ENCODE measurements around the gene VTCN1. TPM values are rescaled to one million over a fixed set of nuclear protein-coding genes. Genes with fewer than 3 reads are reported as not detected.
"Not testable (repeated sequence)": the region's sequence is repeated elsewhere in the genome, so short reads cannot be mapped to it uniquely, and the experiment has no call there.

The VTCN1 gene
- polyA plus RNA-seq, 2 donors = 0.06 TPM; not detected in 1

DNA sequence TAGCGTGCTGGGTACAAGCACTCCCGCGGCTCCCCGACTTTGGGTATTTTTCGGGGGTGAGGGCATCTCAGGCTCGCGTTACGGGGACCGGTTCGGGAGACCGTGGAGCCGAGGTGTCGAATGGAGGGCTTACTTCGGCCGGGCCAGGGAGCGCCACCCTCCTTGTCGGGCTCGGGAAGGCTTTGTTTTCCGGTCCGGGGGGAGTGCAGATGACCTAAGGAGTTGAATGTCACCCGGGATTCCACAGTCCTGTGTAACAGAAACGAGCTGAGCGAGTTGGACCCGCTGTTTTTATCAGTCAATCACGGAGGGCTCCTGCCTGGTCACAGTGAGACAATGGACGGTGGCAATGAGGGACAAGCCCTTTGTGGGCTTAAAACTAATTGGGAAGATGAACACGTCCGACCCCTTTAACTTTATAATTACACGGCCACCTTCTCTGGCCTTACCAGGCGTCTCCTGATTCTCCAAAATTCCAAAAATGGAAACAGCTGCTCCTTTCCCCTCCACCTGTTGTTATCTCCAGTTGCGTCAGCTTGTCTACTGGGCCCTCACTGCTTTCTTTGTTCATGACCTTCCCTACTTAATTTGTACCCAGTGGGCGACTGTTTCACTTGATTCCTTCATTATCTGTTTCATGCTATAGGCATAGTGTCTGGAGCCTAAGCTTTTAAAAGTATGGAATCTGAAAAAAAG, 88.2 kb downstream of the VTCN1 start:
- H3K27ac ChIP-seq (ENCODE audit: low read depth in 2 of 2, low read length in 1 of 2) = peak overlapping the region; percentile 79 to 88
- H3K27me3 ChIP-seq (ENCODE audit: control insufficient read depth in 1 of 2, insufficient read depth in 2 of 2, low read length in 2 of 2) = no peaks in the 10 kb centered on the region
- no peaks in the 10 kb centered on the region for H3K36me3 ChIP-seq (ENCODE audit: control insufficient read depth in 2 of 2, insufficient read depth in 2 of 2, low read length in 1 of 2)
- peaks cover 0 to 9% of the 10 kb centered on the region in 2 donors for H3K4me1 ChIP-seq (ENCODE audit: control insufficient read depth in 2 of 2, insufficient read depth in 2 of 2, low read length in 1 of 2)
- no peaks in the 10 kb centered on the region for H3K9me3 ChIP-seq (ENCODE audit: control insufficient read depth in 2 of 2, insufficient read depth in 1 of 2, low read depth in 1 of 2, low read length in 1 of 2)
- WGBS, 2 donors = 30 to 31% methylated on average over 32 of the region's 32 CpGs
- peak overlapping the region; percentile 55 to 76 for H3K4me3 ChIP-seq (ENCODE audit: low read depth in 1 of 2, low read length in 2 of 2)

DNA sequence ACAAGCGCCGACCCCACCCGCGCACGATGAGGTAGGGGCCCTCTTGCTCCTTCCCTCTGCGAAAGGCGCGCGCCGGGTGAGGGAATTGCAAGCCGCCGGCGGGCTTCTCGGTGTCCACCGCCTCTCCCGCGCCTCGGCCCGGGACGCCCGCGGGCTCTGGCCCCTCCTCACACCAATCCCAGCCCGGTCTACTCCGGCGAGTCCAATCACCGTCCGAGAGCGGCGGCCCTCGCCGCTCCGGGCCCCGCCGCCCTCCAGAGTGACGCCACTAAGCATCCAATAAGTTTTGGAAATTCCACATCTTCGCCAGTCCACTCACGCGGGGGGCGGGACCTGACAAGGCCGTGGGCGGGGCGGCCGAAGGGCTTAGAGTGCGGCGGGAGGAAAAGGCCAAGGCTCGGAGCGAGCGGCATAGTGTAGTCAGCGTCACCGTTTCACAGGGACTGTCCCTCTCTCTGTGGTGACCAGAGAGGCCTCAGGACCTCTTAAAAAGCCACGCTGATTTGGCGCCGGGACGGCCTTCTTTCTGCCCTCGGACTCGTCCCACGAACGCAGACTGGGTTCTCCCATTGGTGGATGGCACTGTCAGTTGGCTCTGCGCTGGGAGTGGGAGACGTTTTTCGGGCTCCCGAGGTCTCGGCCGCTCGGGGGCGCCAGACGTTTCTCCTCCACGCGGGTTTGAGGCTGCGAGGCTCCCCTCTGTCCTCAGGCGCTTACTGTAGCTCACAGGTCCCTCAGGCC, 89.0 kb downstream of the VTCN1 start, which contains the start of gene TRIM45:
TRIM45 (minus strand) TSS at position 161 of the 741 bp plus-strand sequence. CDS start 548 bp downstream, outside the sequence.
- Histone ChIP-seq H3K36me3 (ENCODE audit: control insufficient read depth in 2 of 2, insufficient read depth in 2 of 2, low read length in 1 of 2) (no peaks in the 10 kb centered on the region), H3K27ac (ENCODE audit: low read depth in 2 of 2, low read length in 1 of 2) (peak within 1 kb of the TSS; percentile 79 to 88), H3K9me3 (ENCODE audit: control insufficient read depth in 2 of 2, insufficient read depth in 1 of 2, low read depth in 1 of 2, low read length in 1 of 2) (no peaks in the 10 kb centered on the region), H3K4me3 (ENCODE audit: low read depth in 1 of 2, low read length in 2 of 2) (peak within 1 kb of the TSS; percentile 55 to 76), H3K4me1 (ENCODE audit: control insufficient read depth in 2 of 2, insufficient read depth in 2 of 2, low read length in 1 of 2) (peaks cover 0 to 9% of the 10 kb centered on the region in 2 donors), H3K27me3 (ENCODE audit: control insufficient read depth in 1 of 2, insufficient read depth in 2 of 2, low read length in 2 of 2) (no peaks in the 10 kb centered on the region)
- WGBS, 2 donors = 0 to 1% methylated on average over 60 to 71 of the region's 71 CpGs

DNA sequence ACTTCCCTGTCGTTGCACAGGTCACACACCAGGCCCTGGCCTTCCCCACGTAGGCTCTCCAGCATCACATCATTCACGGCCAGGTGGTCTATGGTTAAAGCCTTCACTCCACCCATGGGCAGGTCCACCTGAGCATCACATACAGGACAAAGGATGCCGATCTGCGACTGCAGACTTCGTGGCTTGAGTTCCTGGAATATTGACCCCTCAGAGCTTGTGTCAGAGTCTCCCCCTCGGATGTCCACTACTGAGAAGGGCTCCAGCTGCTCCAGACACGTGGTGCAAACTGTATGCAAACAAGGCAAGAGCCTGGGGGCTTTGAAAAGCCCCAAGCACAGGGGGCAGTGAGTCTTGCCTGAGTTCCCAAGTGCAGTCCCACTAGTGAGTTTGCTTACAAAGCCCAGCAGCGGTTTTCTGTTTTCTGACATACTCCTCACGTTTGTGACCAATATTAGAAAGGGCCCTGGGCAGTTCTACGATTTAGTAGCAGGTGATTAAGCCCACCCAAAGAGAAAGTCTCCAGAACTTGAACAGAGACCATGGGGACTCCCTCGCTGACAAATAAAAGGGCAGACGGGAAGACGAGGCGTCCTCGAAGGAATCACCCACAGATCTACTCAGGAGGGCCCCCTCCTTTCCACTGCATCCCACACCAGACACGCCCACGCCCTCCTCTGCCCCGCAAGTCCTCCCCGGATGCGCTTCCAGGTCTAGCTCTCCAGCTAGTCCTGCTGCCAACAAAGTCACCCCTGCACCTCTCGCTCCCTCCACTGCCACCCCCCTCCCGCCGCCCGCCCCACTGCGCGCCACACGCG, 89.7 kb downstream of the VTCN1 start:
- Histone ChIP-seq H3K27ac (ENCODE audit: low read depth in 2 of 2, low read length in 1 of 2) (peak overlapping the region; percentile 34 to 74), H3K9me3 (ENCODE audit: control insufficient read depth in 2 of 2, insufficient read depth in 1 of 2, low read depth in 1 of 2, low read length in 1 of 2) (no peaks in the 10 kb centered on the region), H3K4me1 (ENCODE audit: control insufficient read depth in 2 of 2, insufficient read depth in 2 of 2, low read length in 1 of 2) (peaks cover 0 to 9% of the 10 kb centered on the region in 2 donors), H3K27me3 (ENCODE audit: control insufficient read depth in 1 of 2, insufficient read depth in 2 of 2, low read length in 2 of 2) (no peaks in the 10 kb centered on the region), H3K4me3 (ENCODE audit: low read depth in 1 of 2, low read length in 2 of 2) (peak overlapping the region; percentile 55 to 76), H3K36me3 (ENCODE audit: control insufficient read depth in 2 of 2, insufficient read depth in 2 of 2, low read length in 1 of 2) (no peaks in the 10 kb centered on the region)
- WGBS, 2 donors = 17 to 18% methylated on average over 25 to 29 of the region's 29 CpGs

DNA sequence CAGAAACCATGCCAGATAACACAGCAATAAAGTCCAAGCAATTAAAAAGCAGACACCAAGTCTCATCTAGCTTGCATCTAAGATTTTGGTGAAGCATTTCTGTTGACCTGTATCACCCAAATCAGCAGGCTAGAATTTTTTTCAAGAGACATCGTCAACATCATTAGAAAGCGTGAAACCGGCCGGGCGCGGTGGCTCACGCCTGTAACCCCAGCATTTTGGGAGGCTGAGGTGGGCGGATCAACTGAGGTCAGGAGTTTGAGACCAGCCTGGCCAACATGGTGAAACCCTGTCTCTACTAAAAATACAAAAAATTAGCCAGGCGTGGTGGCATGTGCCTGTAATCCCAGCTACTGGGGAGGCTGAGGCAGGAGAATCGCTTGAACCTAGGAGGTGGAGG, 91.6 kb downstream of the VTCN1 start:
- not testable (repeated sequence) for H3K36me3 ChIP-seq (ENCODE audit: control insufficient read depth in 2 of 2, insufficient read depth in 2 of 2, low read length in 1 of 2); H3K4me1 ChIP-seq (ENCODE audit: control insufficient read depth in 2 of 2, insufficient read depth in 2 of 2, low read length in 1 of 2); H3K27ac ChIP-seq (ENCODE audit: low read depth in 2 of 2, low read length in 1 of 2); H3K4me3 ChIP-seq (ENCODE audit: low read depth in 1 of 2, low read length in 2 of 2); H3K9me3 ChIP-seq (ENCODE audit: control insufficient read depth in 2 of 2, insufficient read depth in 1 of 2, low read depth in 1 of 2, low read length in 1 of 2); H3K27me3 ChIP-seq (ENCODE audit: control insufficient read depth in 1 of 2, insufficient read depth in 2 of 2, low read length in 2 of 2)
- 97% methylated on average over 10 of the region's 10 CpGs for whole genome bisulfite sequencing, 2 donors

DNA sequence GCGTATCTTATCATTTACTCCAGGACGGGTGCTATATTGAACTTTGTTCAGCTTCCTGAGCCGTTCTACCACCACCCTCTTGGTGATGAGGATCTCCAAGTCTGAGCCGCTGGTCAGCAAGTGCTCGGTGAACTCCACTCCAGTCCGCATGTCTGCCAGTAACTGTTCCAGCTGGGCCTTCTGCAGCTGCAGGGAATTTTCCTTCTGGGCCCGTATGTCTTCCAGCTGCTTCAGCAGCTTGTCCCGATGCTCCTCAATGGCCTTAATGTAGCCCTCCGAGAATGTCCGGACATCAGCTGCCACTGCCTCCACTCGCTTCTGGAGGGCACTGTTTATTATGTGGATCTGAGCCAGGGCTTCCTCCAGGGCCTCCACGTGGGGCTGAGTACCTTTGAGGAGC, 92.6 kb downstream of the VTCN1 start:
- 78 to 82% methylated on average over 12 of the region's 12 CpGs for WGBS, 2 donors
- H3K4me3 ChIP-seq (ENCODE audit: low read depth in 1 of 2, low read length in 2 of 2) = no peak overlapping the region
- no peak overlapping the region for H3K27ac ChIP-seq (ENCODE audit: low read depth in 2 of 2, low read length in 1 of 2)
- peaks cover 0 to 3% of the 10 kb centered on the region in 2 donors for H3K36me3 ChIP-seq (ENCODE audit: control insufficient read depth in 2 of 2, insufficient read depth in 2 of 2, low read length in 1 of 2)
- peaks cover 0 to 9% of the 10 kb centered on the region in 2 donors for H3K4me1 ChIP-seq (ENCODE audit: control insufficient read depth in 2 of 2, insufficient read depth in 2 of 2, low read length in 1 of 2)
- H3K27me3 ChIP-seq (ENCODE audit: control insufficient read depth in 1 of 2, insufficient read depth in 2 of 2, low read length in 2 of 2) = no peaks in the 10 kb centered on the region
- H3K9me3 ChIP-seq (ENCODE audit: control insufficient read depth in 2 of 2, insufficient read depth in 1 of 2, low read depth in 1 of 2, low read length in 1 of 2) = no peaks in the 10 kb centered on the region

DNA sequence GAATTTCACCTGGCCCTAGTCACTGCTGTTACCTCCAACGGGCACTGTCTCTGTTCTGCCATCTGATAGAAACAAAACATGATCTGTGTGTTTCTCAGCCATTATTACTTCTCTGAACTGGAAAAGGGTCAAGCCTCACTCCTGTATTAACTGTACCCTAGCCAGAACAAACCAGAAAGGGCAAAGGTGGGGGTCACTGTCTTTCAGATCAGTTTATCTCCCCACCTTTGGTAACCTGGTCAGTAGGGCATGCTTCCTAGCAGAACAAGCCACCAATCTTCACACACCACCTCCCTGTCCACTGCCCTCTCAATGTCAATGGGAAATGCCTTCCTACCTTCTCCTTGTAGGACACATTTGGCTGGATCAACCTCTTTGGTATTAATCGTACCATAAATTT, 93.0 kb downstream of the VTCN1 start:
- H3K4me1 ChIP-seq (ENCODE audit: control insufficient read depth in 2 of 2, insufficient read depth in 2 of 2, low read length in 1 of 2) = peaks cover 0 to 9% of the 10 kb centered on the region in 2 donors
- H3K4me3 ChIP-seq (ENCODE audit: low read depth in 1 of 2, low read length in 2 of 2) = no peak overlapping the region
- no peaks in the 10 kb centered on the region for H3K9me3 ChIP-seq (ENCODE audit: control insufficient read depth in 2 of 2, insufficient read depth in 1 of 2, low read depth in 1 of 2, low read length in 1 of 2)
- peaks cover 0 to 3% of the 10 kb centered on the region in 2 donors for H3K36me3 ChIP-seq (ENCODE audit: control insufficient read depth in 2 of 2, insufficient read depth in 2 of 2, low read length in 1 of 2)
- 68 to 76% methylated on average over 2 of the region's 2 CpGs for WGBS, 2 donors
- no peak overlapping the region for H3K27ac ChIP-seq (ENCODE audit: low read depth in 2 of 2, low read length in 1 of 2)
- no peaks in the 10 kb centered on the region for H3K27me3 ChIP-seq (ENCODE audit: control insufficient read depth in 1 of 2, insufficient read depth in 2 of 2, low read length in 2 of 2)

DNA sequence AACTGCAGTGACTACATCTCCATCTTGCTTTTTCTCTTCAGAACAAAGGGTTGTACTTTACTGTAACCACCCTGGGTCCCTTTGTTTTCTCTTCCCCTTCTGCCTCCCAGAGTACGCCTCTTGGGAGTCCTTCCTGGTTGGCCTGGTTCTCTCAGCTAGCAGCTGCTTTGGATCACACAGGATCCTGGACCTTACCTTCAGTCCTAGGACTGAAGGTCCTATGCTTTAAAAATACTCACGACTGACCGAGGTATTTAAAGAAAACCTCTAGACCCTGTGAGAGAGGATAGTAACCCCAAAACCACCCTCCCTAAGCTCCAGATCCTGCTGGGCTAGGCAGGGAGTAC, 94.0 kb downstream of the VTCN1 start:
- 79 to 90% methylated on average over 3 of the region's 3 CpGs for WGBS, 2 donors
- no peak overlapping the region for H3K4me3 ChIP-seq (ENCODE audit: low read depth in 1 of 2, low read length in 2 of 2)
- H3K27me3 ChIP-seq (ENCODE audit: control insufficient read depth in 1 of 2, insufficient read depth in 2 of 2, low read length in 2 of 2) = no peaks in the 10 kb centered on the region

DNA sequence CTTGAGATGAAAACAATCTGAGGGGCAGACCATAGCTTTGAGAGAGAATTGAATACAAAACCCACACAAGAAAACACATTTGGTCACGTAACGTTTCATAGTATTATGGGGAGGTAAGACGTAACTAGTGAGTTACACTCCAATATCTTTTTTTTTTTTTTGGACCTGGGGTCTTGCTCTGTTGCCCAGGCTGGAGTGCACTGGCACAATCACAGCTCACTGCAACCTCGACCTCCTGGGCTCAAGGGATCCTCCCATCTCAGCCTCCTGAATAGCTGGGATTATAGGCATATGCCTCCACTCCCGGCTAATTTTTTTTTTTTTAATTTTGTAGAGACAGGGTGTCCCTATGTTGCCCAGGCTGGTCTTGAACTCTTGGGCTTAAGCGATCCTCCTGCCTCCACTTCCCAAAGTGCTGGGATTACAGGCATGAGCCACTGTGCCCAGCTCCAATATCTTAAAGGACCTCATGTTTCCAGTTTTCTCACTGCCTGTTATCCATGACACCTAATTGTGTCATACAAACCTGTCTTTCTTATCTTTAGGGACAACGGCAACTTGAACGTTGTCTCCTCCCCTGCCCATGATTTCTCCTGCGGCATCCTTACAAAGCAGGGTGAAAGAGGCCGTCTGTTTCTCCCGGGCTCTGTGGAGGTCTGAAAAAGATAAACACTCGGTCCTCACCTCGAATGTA, 94.5 kb downstream of the VTCN1 start:
- H3K4me1 ChIP-seq (ENCODE audit: control insufficient read depth in 2 of 2, insufficient read depth in 2 of 2, low read length in 1 of 2) = peaks cover 0 to 4% of the 10 kb centered on the region in 2 donors
- no peak overlapping the region for H3K4me3 ChIP-seq (ENCODE audit: low read depth in 1 of 2, low read length in 2 of 2)
- H3K27ac ChIP-seq (ENCODE audit: low read depth in 2 of 2, low read length in 1 of 2) = no peak overlapping the region
- WGBS, 2 donors = 88 to 92% methylated on average over 13 of the region's 13 CpGs
- H3K36me3 ChIP-seq (ENCODE audit: control insufficient read depth in 2 of 2, insufficient read depth in 2 of 2, low read length in 1 of 2) = peaks cover 0 to 3% of the 10 kb centered on the region in 2 donors
- no peaks in the 10 kb centered on the region for H3K9me3 ChIP-seq (ENCODE audit: control insufficient read depth in 2 of 2, insufficient read depth in 1 of 2, low read depth in 1 of 2, low read length in 1 of 2)
- H3K27me3 ChIP-seq (ENCODE audit: control insufficient read depth in 1 of 2, insufficient read depth in 2 of 2, low read length in 2 of 2) = no peaks in the 10 kb centered on the region

More for the DNA sequence above, 94.0 kb downstream of the VTCN1 start:
- Histone ChIP-seq H3K9me3 (ENCODE audit: control insufficient read depth in 2 of 2, insufficient read depth in 1 of 2, low read depth in 1 of 2, low read length in 1 of 2) (no peaks in the 10 kb centered on the region), H3K36me3 (ENCODE audit: control insufficient read depth in 2 of 2, insufficient read depth in 2 of 2, low read length in 1 of 2) (peaks cover 0 to 3% of the 10 kb centered on the region in 2 donors), H3K27ac (ENCODE audit: low read depth in 2 of 2, low read length in 1 of 2) (no peak overlapping the region), H3K4me1 (ENCODE audit: control insufficient read depth in 2 of 2, insufficient read depth in 2 of 2, low read length in 1 of 2) (peaks cover 0 to 5% of the 10 kb centered on the region in 2 donors)

DNA sequence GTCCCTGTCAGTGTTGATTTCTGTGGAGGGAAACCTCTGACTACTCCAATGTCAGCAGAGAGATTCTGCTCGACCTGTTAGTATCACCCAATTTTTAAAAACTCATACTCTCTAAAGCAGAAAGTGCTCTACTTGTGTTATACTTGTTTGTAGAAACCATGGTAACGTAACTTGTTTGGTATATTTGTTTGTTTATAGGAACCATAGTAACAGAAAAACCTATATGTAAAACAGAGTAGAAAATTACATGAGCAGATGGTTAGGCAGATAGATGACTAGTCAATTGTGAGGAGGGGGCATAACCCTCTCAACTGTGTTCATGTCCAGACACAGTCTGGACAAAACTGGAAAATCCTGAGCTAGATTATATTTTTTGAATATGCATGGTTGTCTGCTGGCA, 95.8 kb downstream of the VTCN1 start:
- Histone ChIP-seq H3K4me1 (ENCODE audit: control insufficient read depth in 2 of 2, insufficient read depth in 2 of 2, low read length in 1 of 2) (no peaks in the 10 kb centered on the region), H3K27me3 (ENCODE audit: control insufficient read depth in 1 of 2, insufficient read depth in 2 of 2, low read length in 2 of 2) (no peaks in the 10 kb centered on the region), H3K9me3 (ENCODE audit: control insufficient read depth in 2 of 2, insufficient read depth in 1 of 2, low read depth in 1 of 2, low read length in 1 of 2) (no peaks in the 10 kb centered on the region), H3K36me3 (ENCODE audit: control insufficient read depth in 2 of 2, insufficient read depth in 2 of 2, low read length in 1 of 2) (peaks cover 0 to 3% of the 10 kb centered on the region in 2 donors), H3K27ac (ENCODE audit: low read depth in 2 of 2, low read length in 1 of 2) (no peak overlapping the region), H3K4me3 (ENCODE audit: low read depth in 1 of 2, low read length in 2 of 2) (no peak overlapping the region)
- WGBS, 2 donors = 61 to 70% methylated on average over 2 of the region's 2 CpGs

Measured in esophagus (tissue), 2 donors.